K562 (cell line): ENCODE measurements around the gene SAPCD1. TPM values are rescaled to one million over a fixed set of nuclear protein-coding genes. Genes with fewer than 3 reads are reported as not detected.

Experiments used
- ARID3B ChIP-seq: fragments of 250-450 bp; sonication (Bioruptor Pico); IDR thresholded peaks from 2 replicates; pipeline ENCODE4 v1.4.0; 2020; ENCODE audit warnings: borderline replicate concordance
- CC2D1A ChIP-seq: fragments of 450-650 bp; IDR thresholded peaks from 2 replicates; pipeline ENCODE4 v1.6.1; 2017; ENCODE audit warnings: mild to moderate bottlenecking
- FOSL1 ChIP-seq: fragments of 200-800 bp; sonication (Bioruptor generic); conservative IDR thresholded peaks from 2 replicates; pipeline ENCODE4 v1.6.1; 2016; ENCODE audit warnings: missing genetic modification characterization, missing compliant biosample characterization
- FOXA1 ChIP-seq: fragments of 450-650 bp; IDR thresholded peaks from 2 replicates; pipeline ENCODE4 v1.6.1; 2016; ENCODE audit warnings: mild to moderate bottlenecking, borderline replicate concordance
- HNRNPLL ChIP-seq: fragments of 200-400 bp; formaldehyde crosslinking; IDR thresholded peaks from 2 replicates; pipeline ENCODE4 v1.6.1; 2017; ENCODE audit warnings: low read length, low read depth, mild to moderate bottlenecking; ENCODE audit not compliant: poor library complexity, severe bottlenecking
- LEF1 ChIP-seq: fragments of 450-650 bp; IDR thresholded peaks from 2 replicates; pipeline ENCODE4 v1.6.1; 2016; ENCODE audit warnings: mild to moderate bottlenecking
- MYBL2 ChIP-seq, 2 experiments: fragments of 450-650 bp in 1 of 2; sonication (generic) in 1 of 2; formaldehyde crosslinking in 1 of 2; IDR thresholded peaks; 2 replicates each; pipeline versions ENCODE4 v1.6.1 to v1.8.1; 2017 to 2022; ENCODE audit warnings: borderline replicate concordance in 1 of 2, inconsistent platforms in 1 of 2, low read depth in 1 of 2, mild to moderate bottlenecking in 1 of 2, missing genetic modification reagents in 1 of 2, moderate library complexity in 1 of 2
- POLR2A ChIP-seq: fragments of 450-650 bp; conservative IDR thresholded peaks from 2 replicates; pipeline ENCODE4 v1.6.1; 2016
- POLR2AphosphoS2 ChIP-seq: IDR thresholded peaks from 2 replicates; pipeline ENCODE4 v1.6.1; 2012; ENCODE audit warnings: low read length, improper control_type of control experiment
- RFX1 ChIP-seq: fragments of 450-650 bp; IDR thresholded peaks from 2 replicates; pipeline ENCODE4 v1.6.1; 2016; ENCODE audit warnings: mild to moderate bottlenecking, moderate library complexity
- SMARCB1 ChIP-seq: IDR thresholded peaks from 2 replicates; pipeline ENCODE4 v1.6.1; 2011; ENCODE audit warnings: improper control_type of control experiment, low read depth; ENCODE audit not compliant: insufficient read length
- TFAP4 ChIP-seq: sonication (generic); formaldehyde crosslinking; IDR thresholded peaks from 2 replicates; pipeline ENCODE4 v1.8.0; 2022; ENCODE audit warnings: missing genetic modification reagents, mild to moderate bottlenecking, moderate library complexity, borderline replicate concordance
- THRB ChIP-seq: fragments of 450-650 bp; formaldehyde crosslinking; conservative IDR thresholded peaks from 2 replicates; pipeline ENCODE4 v1.4.0; 2022; ENCODE audit warnings: mild to moderate bottlenecking, missing genetic modification characterization
- ZEB2 ChIP-seq: fragments of 450-650 bp; IDR thresholded peaks from 2 replicates; pipeline ENCODE4 v1.6.1; 2016
- ZHX1 ChIP-seq: fragments of 150-350 bp; conservative IDR thresholded peaks from 2 replicates; pipeline ENCODE4 v1.6.1; 2014; ENCODE audit warnings: low read length
- ZKSCAN3 ChIP-seq: fragments of 250-450 bp; sonication (Bioruptor Pico); IDR thresholded peaks from 2 replicates; pipeline ENCODE4 v1.4.0; 2020
- ZNF3 ChIP-seq: fragments of 250-450 bp; sonication (Bioruptor Pico); IDR thresholded peaks from 2 replicates; pipeline ENCODE4 v1.5.0; 2021; ENCODE audit warnings: mild to moderate bottlenecking, moderate library complexity
- ZNF778 ChIP-seq: fragments of 450-650 bp; formaldehyde crosslinking; IDR thresholded peaks from 2 replicates; pipeline ENCODE4 v1.4.0; 2020; ENCODE audit warnings: mild to moderate bottlenecking, moderate library complexity
- polyA plus RNA-seq, 8 experiments: library from polyadenylated mRNA; depleted of rRNA in 4 of 8; stranded (reverse) in 5 of 8; unstranded in 3 of 8; fragments of >200 nt; fragmentation: Nextera tagmentation in 2 of 8; fragmentation: Illumina TruSeq in 1 of 8; extraction: Ambion mirVana in 2 of 8; extraction: Trizol in 1 of 8; gene quantifications; 2 replicates each; pipeline versions ENCODE4 v1.2.1 to v1.2.3, GENCODE V29; 2011 to 2014; ENCODE audit warnings: inconsistent platforms in 1 of 8, missing spikeins in 1 of 8
- total RNA-seq, 7 experiments: library from RNA; depleted of rRNA in 6 of 7; stranded (reverse); fragments of >200 nt in 6 of 7; fragmentation: Illumina TruSeq in 2 of 7; extraction: Trizol in 2 of 7; gene quantifications; 2 replicates each; pipeline versions ENCODE4 v1.2.1 to v1.2.3, GENCODE V29; 2011 to 2021; ENCODE audit warnings: low replicate concordance in 1 of 7
- TF ChIP-seq, protein P1 (sequence below): fragments of 250-450 bp; sonication (Bioruptor Pico); IDR thresholded peaks from 2 replicates; pipeline ENCODE4 v1.5.0; 2020; ENCODE audit warnings: mild to moderate bottlenecking

Gene SAPCD1
- total and polyA plus RNA-seq, 9 of the 15 experiments (the other 6 are each of a cell fraction or from before 2014, with no cell fraction given), result 2.6 to 30.2 (median 7.4) TPM

GRCh38 chr6:31806470-31807272 is 44.2 kb downstream of the SAPCD1 start, which contains the start of gene LSM2 (continued):
- peak; percentile 92 for TF ChIP-seq TFAP4 (CRISPR knock-in tag)
- TF ChIP-seq FOXA1, result no peak
- peak; percentile 66; the same call in 1 of the 2 replicates for TF ChIP-seq LEF1
- TF ChIP-seq THRB (CRISPR knock-in tag), result 0 out of 2 replicates have a peak, but pooled peaks have one; percentile 14
- no peak for TF ChIP-seq RFX1
- peak; percentile 15; the same call in 1 of the 2 replicates for TF ChIP-seq ARID3B (CRISPR knock-in tag)
- peak; percentile 61; the same call in 1 of the 2 replicates for TF ChIP-seq FOSL1 (tag)
- TF ChIP-seq, protein P1, sequence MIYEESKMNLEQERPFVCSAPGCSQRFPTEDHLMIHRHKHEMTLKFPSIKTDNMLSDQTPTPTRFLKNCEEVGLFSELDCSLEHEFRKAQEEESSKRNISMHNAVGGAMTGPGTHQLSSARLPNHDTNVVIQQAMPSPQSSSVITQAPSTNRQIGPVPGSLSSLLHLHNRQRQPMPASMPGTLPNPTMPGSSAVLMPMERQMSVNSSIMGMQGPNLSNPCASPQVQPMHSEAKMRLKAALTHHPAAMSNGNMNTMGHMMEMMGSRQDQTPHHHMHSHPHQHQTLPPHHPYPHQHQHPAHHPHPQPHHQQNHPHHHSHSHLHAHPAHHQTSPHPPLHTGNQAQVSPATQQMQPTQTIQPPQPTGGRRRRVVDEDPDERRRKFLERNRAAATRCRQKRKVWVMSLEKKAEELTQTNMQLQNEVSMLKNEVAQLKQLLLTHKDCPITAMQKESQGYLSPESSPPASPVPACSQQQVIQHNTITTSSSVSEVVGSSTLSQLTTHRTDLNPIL (CRISPR knock-in tag), result no peak
- peak; percentile 92 for TF ChIP-seq CC2D1A
- peak; percentile 99 for TF ChIP-seq HNRNPLL
- peak; percentile 92; the same call in 1 of the 2 replicates for TF ChIP-seq POLR2AphosphoS2
- TF ChIP-seq SMARCB1, result no peak
- TF ChIP-seq MYBL2 (IDR thresholded peaks at IDR 0.05; ENCODE audit: low read depth), result no peak
- no peak for TF ChIP-seq MYBL2 (CRISPR knock-in tag; IDR thresholded peaks at IDR 0.05; ENCODE audit: borderline replicate concordance)
- TF ChIP-seq ZNF778 (CRISPR knock-in tag), result 0 out of 2 replicates have a peak, but pooled peaks have one; percentile 33
- no peak for TF ChIP-seq ZKSCAN3 (CRISPR knock-in tag)
- peak; percentile 83; the same call in 1 of the 2 replicates for TF ChIP-seq ZHX1
- TF ChIP-seq POLR2A, result peak; percentile 97
- TF ChIP-seq ZEB2, result peak; percentile 21; the same call in 1 of the 2 replicates
- TF ChIP-seq ZNF3, result no peak
